ENCODE measurements around the gene MMAB.
"Not testable (repeated sequence)": the region's sequence is repeated elsewhere in the genome, so short reads cannot be mapped to it uniquely, and the experiment has no call there.

MMAB gene
- 13.0 to 58.8 (median 32.6) reads per million in 18 experiments for total RNA-seq

GRCh38 chr12:109573029-109573913, at the start of gene MMAB, which contains the start of gene MVK:
Gene MMAB (minus strand): TSS chr12:109573504. CDS start chr12:109573480, 24 bp downstream.
Gene MVK (plus strand): TSS chr12:109573794. CDS start chr12:109574823, 1,029 bp downstream.
- peak; percentile 100 for DNase-seq

GRCh38 chr12:109621901-109622364, 48.6 kb upstream of the MMAB start:
- no peak for DNase-seq

GRCh38 chr12:109621211-109621694, 47.9 kb upstream of the MMAB start:
- DNase-seq: peak; percentile 9 to 19

- DNase-seq: no peak
Measured at GRCh38 chr12:109619002-109619604, 45.8 kb upstream of the MMAB start.

- no peak for DNase-seq
Measured at GRCh38 chr12:109618082-109618481, 44.8 kb upstream of the MMAB start.

GRCh38 chr12:109617491-109617890, 44.2 kb upstream of the MMAB start:
- DNase-seq: no peak

- DNase-seq: no peak
Measured at GRCh38 chr12:109615556-109616229, 42.4 kb upstream of the MMAB start.

GRCh38 chr12:109613649-109614455, 40.5 kb upstream of the MMAB start:
- DNase-seq: no peak

- no peak for DNase-seq
Measured at GRCh38 chr12:109612975-109613502, 39.7 kb upstream of the MMAB start.

- no peak for DNase-seq
Measured at GRCh38 chr12:109612003-109612402, 38.7 kb upstream of the MMAB start.

GRCh38 chr12:109611223-109611622, 37.9 kb upstream of the MMAB start:
- no peak for DNase-seq

GRCh38 chr12:109610523-109610922, 37.2 kb upstream of the MMAB start:
- no peak for DNase-seq

GRCh38 chr12:109609342-109609741, 36.0 kb upstream of the MMAB start:
- DNase-seq: no peak

- no peak for DNase-seq
Measured at GRCh38 chr12:109608793-109609192, 35.5 kb upstream of the MMAB start.

GRCh38 chr12:109608270-109608669, 35.0 kb upstream of the MMAB start:
- DNase-seq: no peak

GRCh38 chr12:109607618-109608017, 34.3 kb upstream of the MMAB start:
- DNase-seq: no peak

- no peak for DNase-seq
Measured at GRCh38 chr12:109606320-109607028, 33.2 kb upstream of the MMAB start.

- DNase-seq: no peak
Measured at GRCh38 chr12:109605599-109606228, 32.4 kb upstream of the MMAB start.

- no peak for DNase-seq
Measured at GRCh38 chr12:109605016-109605415, 31.7 kb upstream of the MMAB start.

GRCh38 chr12:109604132-109604585, 30.9 kb upstream of the MMAB start:
- no peak for DNase-seq

- not testable (repeated sequence) for DNase-seq
Measured at GRCh38 chr12:109602132-109602531, 28.8 kb upstream of the MMAB start.

Measured in inflammatory macrophage (primary cell).